GM18873 (cell line): ENCODE results near the gene CHST8.
"Not testable (repeated sequence)": the region's sequence is repeated elsewhere in the genome, so short reads cannot be mapped to it uniquely, and the experiment has no call there.

Source experiments
- ATAC-seq: cut with Tn5 transposase; IDR thresholded peaks from one replicate; pipeline ENCODE4 v1.9.1; 2021; ENCODE audit warnings: mild to moderate bottlenecking, moderate library complexity, moderate number of reproducible peaks; ENCODE audit not compliant: unreplicated experiment, low FRiP score

The CHST8 gene

GRCh38 chr19:33616857-33617256 is 4.9 kb upstream of the CHST8 start:
- ATAC-seq: no peak

- not testable (repeated sequence) for ATAC-seq
These were observed 3.4 kb upstream of the CHST8 start for GRCh38 chr19:33618363-33618762.

- ATAC-seq: no peak
These were observed 2.9 kb upstream of the CHST8 start for GRCh38 chr19:33618884-33619283.

- no peak for ATAC-seq
These were observed 1.1 kb upstream of the CHST8 start for GRCh38 chr19:33620611-33621010.

GRCh38 chr19:33621065-33621785 is 528 bp upstream of the CHST8 start:
- no peak for ATAC-seq

GRCh38 chr19:33622505-33622808 is 704 bp downstream of the CHST8 start:
- no peak for ATAC-seq

GRCh38 chr19:33622809-33623511 is 1.2 kb downstream of the CHST8 start:
- ATAC-seq: no peak

- no peak for ATAC-seq
These were observed 2.8 kb downstream of the CHST8 start for GRCh38 chr19:33624586-33624985.

- ATAC-seq: no peak
These were observed 5.8 kb downstream of the CHST8 start for GRCh38 chr19:33627526-33627925.

GRCh38 chr19:33627962-33628839 is 6.4 kb downstream of the CHST8 start:
- no peak for ATAC-seq

- ATAC-seq: no peak
These were observed 7.4 kb downstream of the CHST8 start for GRCh38 chr19:33628921-33629825.

GRCh38 chr19:33629826-33630375 is 8.1 kb downstream of the CHST8 start:
- no peak for ATAC-seq

GRCh38 chr19:33630880-33631608 is 9.3 kb downstream of the CHST8 start:
- ATAC-seq: no peak

GRCh38 chr19:33631609-33631973 is 9.8 kb downstream of the CHST8 start:
- ATAC-seq: no peak

GRCh38 chr19:33634361-33635091 is 12.8 kb downstream of the CHST8 start:
- ATAC-seq: no peak

GRCh38 chr19:33638167-33639034 is 16.6 kb downstream of the CHST8 start:
- no peak for ATAC-seq

GRCh38 chr19:33639035-33639681 is 17.4 kb downstream of the CHST8 start:
- ATAC-seq: no peak
